Measurements from ENCODE around the gene MROH9.

The MROH9 gene

DNA sequence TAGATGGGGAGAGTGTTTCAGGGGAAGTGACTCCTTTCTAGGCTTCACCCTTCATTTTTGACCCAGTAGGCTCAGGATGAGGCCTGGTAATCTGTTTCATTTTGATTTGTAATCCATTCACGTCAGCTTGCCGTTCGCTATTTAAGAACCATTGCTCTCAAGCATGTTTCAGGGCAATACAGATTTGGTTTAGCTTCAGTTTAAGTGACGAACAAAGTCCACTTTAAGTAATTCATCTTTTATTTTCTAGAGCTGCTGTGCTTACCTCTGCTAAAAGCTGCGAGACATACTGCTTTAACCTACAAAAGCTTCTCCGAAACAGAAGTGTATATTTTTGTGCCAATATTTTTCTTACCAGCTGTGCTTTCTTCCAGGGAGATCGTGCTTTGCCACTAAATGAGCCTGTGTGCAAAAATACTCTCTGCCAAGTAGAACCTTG lies 146.4 kb downstream of the MROH9 start:
- no peak for DNase-seq (ENCODE audit: low read depth)

DNA sequence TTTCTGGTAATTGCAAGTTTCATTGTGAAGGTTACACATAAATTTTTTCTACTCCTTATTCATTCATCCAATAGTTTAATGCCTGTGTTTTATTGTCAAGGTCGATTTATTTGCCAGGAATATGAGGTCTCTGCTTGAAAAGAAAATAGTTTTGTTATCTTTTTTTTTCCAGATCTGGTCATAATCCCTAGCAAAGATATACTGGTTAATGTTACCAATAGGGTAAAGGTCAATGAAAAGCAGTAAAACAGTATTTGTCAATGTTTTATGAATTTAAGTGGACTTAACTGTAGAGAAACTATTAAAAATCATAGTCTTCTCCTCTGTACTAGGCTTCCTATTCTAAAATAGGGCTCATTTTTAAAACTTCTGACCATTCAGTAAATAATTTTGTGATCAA lies 147.3 kb downstream of the MROH9 start:
- DNase-seq (ENCODE audit: low read depth) = no peak

DNA sequence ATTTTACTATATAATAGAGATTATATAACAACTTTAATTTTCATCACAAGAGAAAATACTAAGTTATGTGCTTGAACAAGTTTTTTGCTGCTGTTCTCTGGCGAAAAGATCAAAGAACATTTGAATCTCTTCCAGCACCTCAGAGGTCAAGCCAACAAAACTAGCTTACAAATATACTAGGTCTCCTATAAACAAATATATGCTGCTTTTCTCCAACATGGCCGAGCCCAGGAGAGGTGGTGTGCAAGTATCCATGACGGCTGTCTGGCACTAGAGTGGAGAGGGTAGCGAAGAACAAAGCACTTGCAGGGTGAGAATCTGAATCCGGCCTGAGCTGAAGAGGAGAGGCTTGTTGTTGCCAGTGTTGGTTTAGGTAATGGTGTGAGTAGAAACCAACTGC lies 147.9 kb downstream of the MROH9 start:
- DNase-seq (ENCODE audit: low read depth) = no peak

DNA sequence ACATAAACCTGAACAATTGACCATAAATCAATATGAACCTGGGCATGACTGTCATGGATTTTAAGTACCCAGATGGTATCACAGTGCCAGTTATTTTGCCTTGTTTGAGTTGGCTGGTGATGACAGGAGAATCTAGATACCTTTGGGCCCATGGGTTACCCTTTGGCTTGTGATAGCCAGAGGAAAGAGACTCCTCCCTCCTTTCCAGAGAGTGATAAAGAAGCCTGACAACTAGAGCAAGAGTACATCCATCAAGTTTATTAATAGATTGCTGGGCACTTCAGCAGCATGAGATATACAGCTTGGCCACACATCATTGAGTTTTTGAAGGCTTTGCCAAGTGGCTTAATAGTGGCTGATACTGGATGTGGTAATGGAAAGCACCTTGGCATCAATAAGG lies 148.8 kb downstream of the MROH9 start:
- no peak for DNase-seq (ENCODE audit: low read depth)

DNA sequence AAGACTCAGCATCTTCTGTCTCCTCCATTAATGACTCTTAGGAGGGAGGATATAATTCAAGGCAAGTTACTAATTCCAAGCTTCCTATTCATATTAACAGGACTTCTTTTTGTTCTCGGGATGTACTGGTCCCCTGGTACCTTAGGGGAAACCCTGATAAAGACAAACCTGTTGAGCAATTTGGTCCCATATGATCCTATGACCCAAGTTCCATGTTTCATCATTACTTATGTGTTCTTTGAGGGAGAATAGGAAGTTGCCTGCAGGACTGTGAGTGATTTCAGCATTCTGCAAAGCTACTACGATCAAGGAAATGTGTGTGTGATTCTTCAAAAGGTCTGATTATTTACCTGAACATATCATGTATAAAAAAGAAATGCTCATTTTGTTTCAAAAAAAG lies 149.5 kb downstream of the MROH9 start:
- no peak for DNase-seq (ENCODE audit: low read depth)

DNA sequence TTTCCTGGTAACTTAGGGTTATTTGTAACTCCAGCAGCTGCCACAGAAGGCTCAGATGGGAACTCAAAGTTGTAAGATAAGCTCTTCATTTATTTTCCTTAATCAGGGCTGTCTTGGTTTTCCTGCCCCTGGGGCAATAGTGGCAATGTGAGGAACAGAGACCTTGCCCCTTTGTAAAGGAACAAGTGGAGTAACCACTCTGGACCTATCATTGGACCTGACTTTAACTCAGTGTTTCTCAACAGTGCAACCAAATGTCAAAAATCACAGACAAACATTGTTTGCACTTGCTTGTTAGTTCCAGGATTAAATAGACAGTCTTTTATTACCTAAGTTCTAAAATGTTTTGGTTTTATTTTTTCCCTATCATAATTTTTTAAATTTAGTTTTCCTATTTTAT lies 152.6 kb downstream of the MROH9 start:
- DNase-seq (ENCODE audit: low read depth) = no peak

DNA sequence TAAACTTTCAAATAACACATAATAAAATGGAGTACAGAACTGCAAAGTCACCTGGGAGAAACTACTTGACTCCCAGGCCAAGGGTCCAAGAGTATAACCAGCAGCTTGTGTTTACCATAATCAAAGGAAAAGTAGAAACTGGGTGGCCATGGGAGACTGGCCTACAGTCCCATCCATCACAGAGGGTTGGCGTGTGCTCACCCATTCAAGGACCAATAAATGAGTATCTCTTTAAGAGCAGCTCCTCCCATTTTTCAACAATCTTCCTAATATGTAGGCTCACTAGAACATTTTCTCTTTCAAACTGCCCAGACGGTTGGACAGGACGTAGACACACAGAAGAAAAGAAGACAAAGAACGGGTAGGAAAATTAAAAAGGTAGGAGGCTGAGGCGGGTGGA lies 155.3 kb downstream of the MROH9 start, which contains the start of gene FMO3:
Gene FMO3, plus strand, starts transcription at position 302 of the 400 bp plus-strand sequence. CDS start 1,754 bp downstream, outside the sequence.
- DNase-seq (ENCODE audit: low read depth) = no peak

DNA sequence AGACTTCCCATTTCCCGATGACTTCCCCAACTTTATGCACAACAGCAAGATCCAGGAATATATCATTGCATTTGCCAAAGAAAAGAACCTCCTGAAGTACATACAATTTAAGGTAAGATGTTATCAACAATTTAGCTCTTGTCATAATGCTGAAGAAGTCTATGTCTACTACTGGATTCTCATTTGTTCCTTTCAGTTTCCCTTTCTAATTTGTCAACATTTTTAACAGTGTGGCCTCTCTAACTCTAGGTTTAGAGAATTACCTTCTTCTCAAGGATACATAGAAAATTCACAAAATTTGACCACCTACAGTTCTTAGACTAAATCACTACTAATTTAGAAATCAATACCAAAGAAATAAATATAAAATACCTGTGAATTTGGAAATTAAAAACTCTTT lies 168.5 kb downstream of the MROH9 start:
- no peak for DNase-seq (ENCODE audit: low read depth)

DNA sequence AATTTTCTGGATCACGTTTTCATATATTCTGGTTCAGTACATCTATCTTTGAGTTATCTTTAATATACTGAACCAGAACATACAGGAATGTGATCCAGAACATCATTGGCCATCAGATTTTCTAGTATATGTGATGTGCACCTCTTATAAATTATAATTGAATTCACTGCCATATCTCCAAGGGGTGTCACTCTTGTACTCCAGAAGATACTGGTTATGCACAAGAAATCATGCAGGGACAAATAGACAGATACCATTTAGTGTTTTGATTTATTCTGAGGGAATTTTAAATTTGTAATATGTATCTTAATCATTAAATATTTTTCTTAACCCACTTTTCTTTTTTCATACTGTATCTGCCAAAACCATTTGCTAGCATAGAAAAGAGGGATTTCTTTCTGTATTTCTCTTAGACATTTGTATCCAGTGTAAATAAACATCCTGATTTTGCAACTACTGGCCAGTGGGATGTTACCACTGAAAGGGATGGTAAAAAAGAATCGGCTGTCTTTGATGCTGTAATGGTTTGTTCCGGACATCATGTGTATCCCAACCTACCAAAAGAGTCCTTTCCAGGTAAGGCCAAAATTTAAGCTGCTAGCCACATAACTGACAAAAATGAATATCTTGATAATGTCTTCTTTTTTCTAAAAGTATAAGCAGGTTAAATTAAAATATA lies 172.1 kb downstream of the MROH9 start:
- DNase-seq (ENCODE audit: low read depth) = no peak

DNA sequence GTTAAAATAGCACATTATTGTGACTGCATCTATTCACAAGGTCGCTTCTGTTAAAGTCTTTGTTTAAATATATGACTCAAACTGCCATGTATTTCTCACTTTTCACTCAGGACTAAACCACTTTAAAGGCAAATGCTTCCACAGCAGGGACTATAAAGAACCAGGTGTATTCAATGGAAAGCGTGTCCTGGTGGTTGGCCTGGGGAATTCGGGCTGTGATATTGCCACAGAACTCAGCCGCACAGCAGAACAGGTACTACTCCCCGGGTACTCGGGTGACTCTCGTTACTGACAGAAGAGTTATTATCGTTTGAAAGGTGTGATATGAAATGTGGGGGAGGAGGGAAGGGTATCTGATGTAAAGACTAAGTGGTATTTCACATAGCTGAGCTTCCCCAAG lies 172.6 kb downstream of the MROH9 start:
- DNase-seq (ENCODE audit: low read depth) = no peak

DNA sequence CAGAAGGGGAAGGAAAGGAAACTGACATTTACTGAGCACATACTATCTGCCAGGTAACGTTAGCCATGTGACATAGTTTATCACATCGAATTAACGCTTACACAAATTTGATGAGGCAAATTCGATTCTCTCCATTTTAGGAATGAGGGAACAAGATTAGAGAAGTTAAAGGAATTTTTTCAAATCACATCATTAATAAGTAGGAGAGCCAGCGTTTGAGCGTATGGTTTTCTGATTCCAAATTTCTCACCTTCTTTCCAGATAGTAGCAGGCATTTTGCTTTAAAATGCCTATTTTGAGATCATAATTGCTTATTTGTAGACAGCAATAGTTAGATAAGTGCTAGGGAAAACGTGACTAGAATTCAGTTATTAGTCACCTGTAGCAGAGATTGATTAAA lies 174.6 kb downstream of the MROH9 start:
- DNase-seq (ENCODE audit: low read depth) = no peak

DNA sequence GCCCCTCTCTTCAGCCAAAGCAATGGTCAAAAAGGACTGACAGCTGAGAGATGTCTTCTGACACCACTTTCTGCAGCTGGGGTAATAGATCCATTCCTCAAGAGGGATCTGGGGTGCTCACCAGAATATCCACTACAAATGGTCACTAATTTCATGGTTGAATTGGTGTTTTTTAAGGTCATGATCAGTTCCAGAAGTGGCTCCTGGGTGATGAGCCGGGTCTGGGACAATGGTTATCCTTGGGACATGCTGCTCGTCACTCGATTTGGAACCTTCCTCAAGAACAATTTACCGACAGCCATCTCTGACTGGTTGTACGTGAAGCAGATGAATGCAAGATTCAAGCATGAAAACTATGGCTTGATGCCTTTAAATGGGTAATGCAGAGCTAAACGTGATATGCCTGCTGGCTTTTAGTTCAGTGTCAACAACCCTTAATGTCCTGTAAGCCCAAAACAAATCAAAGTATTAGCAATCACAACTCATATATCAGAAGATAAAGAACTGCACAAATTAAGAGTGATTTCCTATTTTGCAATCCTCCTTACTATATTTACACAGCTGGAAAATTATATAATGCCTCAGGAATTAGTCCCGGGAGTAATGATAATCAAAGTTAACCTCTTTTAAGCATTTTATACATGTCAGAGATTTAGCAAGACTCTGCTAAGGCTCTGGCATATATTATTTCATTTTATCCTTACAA lies 175.4 kb downstream of the MROH9 start:
- DNase-seq (ENCODE audit: low read depth) = no peak

DNA sequence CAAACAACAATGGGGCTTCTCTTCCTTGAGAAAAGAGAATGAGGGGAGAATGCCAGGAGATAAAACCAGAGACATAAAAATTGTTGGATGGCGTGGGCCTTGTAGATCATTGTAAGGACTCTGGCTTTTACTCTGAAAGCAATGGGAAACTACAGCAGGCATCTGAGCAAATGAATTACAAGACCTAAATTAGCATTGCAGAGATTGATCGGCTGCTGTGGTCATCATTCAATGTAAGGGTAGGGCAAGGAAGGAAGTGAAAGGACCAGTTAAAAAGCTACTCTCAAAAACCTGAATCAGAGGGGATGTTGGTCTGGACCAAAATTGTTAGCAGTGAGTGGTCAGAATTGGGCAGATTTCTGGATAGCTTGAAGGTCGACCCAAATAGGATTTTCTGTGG lies 176.8 kb downstream of the MROH9 start:
- no peak for DNase-seq (ENCODE audit: low read depth)

DNA sequence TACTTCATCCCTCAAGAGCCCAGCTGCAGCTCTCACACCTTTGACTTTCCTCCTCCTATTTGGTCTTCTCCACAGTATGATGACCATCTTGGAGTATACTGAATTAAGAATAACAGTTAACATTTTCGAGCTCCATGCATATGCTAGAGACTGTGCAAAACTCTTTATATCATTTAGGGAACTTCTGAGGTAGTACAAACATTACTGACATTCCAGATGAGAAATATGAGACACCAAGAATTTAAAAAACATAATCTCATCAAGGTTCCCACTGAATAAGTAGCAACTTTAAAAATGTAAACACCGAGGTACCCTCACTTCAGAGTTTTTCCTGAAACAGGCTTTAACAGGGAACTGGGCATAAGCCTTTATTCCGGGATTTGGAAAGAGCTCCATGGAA lies 178.0 kb downstream of the MROH9 start:
- DNase-seq (ENCODE audit: low read depth) = no peak
